SK-MEL-5 (cell line): ENCODE results near the gene ANO1. TPM values are rescaled to one million over a fixed set of nuclear protein-coding genes. Genes with fewer than 3 reads are reported as not detected.

Experiments
- DNase-seq: peaks from one replicate; pipeline ENCODE4 v3.0.0-alpha.2; 2016; ENCODE audit warnings: low read depth, low spot score
- in situ Hi-C: cut with HindIII; loops from 2 replicates; pipeline ENCODE4 v1.10.0; 2016; ENCODE audit warnings: low sequenced_read_pairs, high pct_unique_total_duplicates, low pct_unique_long_range_greater_than_20kb
- total RNA-seq: library from RNA; depleted of rRNA; stranded (reverse); fragments of >200 nt; shearing (Covaris generic); gene quantifications from 2 replicates; pipeline ENCODE4 v1.2.3, GENCODE V29; 2014

Gene ANO1
- total RNA-seq, 1 experiment from 2014 or later: 1.2 TPM

GRCh38 chr11:70046089-70046488 is 32.0 kb upstream of the ANO1 start:
- no peak for DNase-seq
- in situ Hi-C loops: no loop called here

GRCh38 chr11:70048279-70049024 is 29.7 kb upstream of the ANO1 start:
- in situ Hi-C loops: no loop called here
- DNase-seq: peak; percentile 81

GRCh38 chr11:70049045-70049444 is 29.1 kb upstream of the ANO1 start:
- in situ Hi-C loops: no loop called here
- no peak for DNase-seq

GRCh38 chr11:70050243-70050642 is 27.9 kb upstream of the ANO1 start:
- no peak for DNase-seq
- in situ Hi-C loops: no loop called here

- no peak for DNase-seq
Measured at GRCh38 chr11:70054004-70054403, 24.1 kb upstream of the ANO1 start.

GRCh38 chr11:70055444-70055843 is 22.7 kb upstream of the ANO1 start:
- in situ Hi-C loops: no loop called here

More at GRCh38 chr11:70054004-70054403, 24.1 kb upstream of the ANO1 start:
- in situ Hi-C loops: no loop called here

GRCh38 chr11:70057080-70057479 is 21.0 kb upstream of the ANO1 start:
- in situ Hi-C loops: no loop called here
- DNase-seq: no peak

More at GRCh38 chr11:70055444-70055843, 22.7 kb upstream of the ANO1 start:
- no peak for DNase-seq

GRCh38 chr11:70059971-70060370 is 18.1 kb upstream of the ANO1 start:
- in situ Hi-C loops: no loop called here
- DNase-seq: peak; percentile 80

GRCh38 chr11:70060611-70061293 is 17.4 kb upstream of the ANO1 start:
- in situ Hi-C loops: no loop called here
- DNase-seq: no peak

GRCh38 chr11:70061734-70062133 is 16.4 kb upstream of the ANO1 start:
- in situ Hi-C loops: no loop called here
- no peak for DNase-seq

- in situ Hi-C loops: no loop called here
- no peak for DNase-seq
Measured at GRCh38 chr11:70063121-70063520, 15.0 kb upstream of the ANO1 start.

GRCh38 chr11:70063555-70063954 is 14.6 kb upstream of the ANO1 start:
- no peak for DNase-seq
- in situ Hi-C loops: no loop called here

GRCh38 chr11:70064008-70064725 is 13.9 kb upstream of the ANO1 start:
- in situ Hi-C loops: no loop called here
- DNase-seq: no peak

GRCh38 chr11:70064726-70065317 is 13.3 kb upstream of the ANO1 start:
- in situ Hi-C loops: no loop called here
- DNase-seq: no peak

GRCh38 chr11:70065318-70066135 is 12.6 kb upstream of the ANO1 start:
- in situ Hi-C loops: no loop called here
- no peak for DNase-seq

GRCh38 chr11:70066136-70066520 is 12.0 kb upstream of the ANO1 start:
- DNase-seq: no peak
- in situ Hi-C loops: no loop called here

GRCh38 chr11:70066628-70067027 is 11.5 kb upstream of the ANO1 start:
- no peak for DNase-seq
- in situ Hi-C loops: no loop called here
